HepG2 (cell line): ENCODE data around the gene ZNF888. TPM values are rescaled to one million over a fixed set of nuclear protein-coding genes. Genes with fewer than 3 reads are reported as not detected.

Experiments used
- CAMTA2 ChIP-seq: sonication (generic); formaldehyde crosslinking; IDR thresholded peaks from 2 replicates; pipeline ENCODE4 v1.4.0; 2020; ENCODE audit warnings: mild to moderate bottlenecking, missing genetic modification reagents, borderline replicate concordance
- CSRNP1 ChIP-seq: sonication (generic); formaldehyde crosslinking; IDR thresholded peaks from 2 replicates; pipeline ENCODE4 v1.8.1; 2023; ENCODE audit warnings: mild to moderate bottlenecking, missing genetic modification reagents
- DZIP1 ChIP-seq: sonication (generic); formaldehyde crosslinking; IDR thresholded peaks from 2 replicates; pipeline ENCODE4 v1.5.0; 2020; ENCODE audit warnings: mild to moderate bottlenecking, missing genetic modification reagents
- GMEB1 ChIP-seq: sonication (generic); formaldehyde crosslinking; IDR thresholded peaks from 2 replicates; pipeline ENCODE4 v1.5.1; 2020; ENCODE audit warnings: missing genetic modification reagents, mild to moderate bottlenecking, borderline replicate concordance
- HOXD1 ChIP-seq: sonication (generic); formaldehyde crosslinking; IDR thresholded peaks from 2 replicates; pipeline ENCODE4 v1.5.0; 2020; ENCODE audit warnings: missing genetic modification reagents
- SNAI1 ChIP-seq: sonication (generic); formaldehyde crosslinking; IDR thresholded peaks from 2 replicates; pipeline ENCODE4 v1.5.0; 2020; ENCODE audit warnings: mild to moderate bottlenecking, missing genetic modification reagents, borderline replicate concordance
- TEF ChIP-seq: sonication (generic); formaldehyde crosslinking; IDR thresholded peaks from 2 replicates; pipeline ENCODE4 v1.5.0; 2020; ENCODE audit warnings: missing genetic modification reagents
- TFDP1 ChIP-seq: IDR thresholded peaks from 2 replicates; pipeline ENCODE4 v1.6.1; 2016; ENCODE audit warnings: missing compliant biosample characterization, missing genetic modification reagents, borderline replicate concordance
- ZMYM4 ChIP-seq: sonication (generic); formaldehyde crosslinking; IDR thresholded peaks from 2 replicates; pipeline ENCODE4 v1.8.1; 2023; ENCODE audit warnings: mild to moderate bottlenecking, missing genetic modification reagents
- ZNF768 ChIP-seq: sonication (generic); formaldehyde crosslinking; IDR thresholded peaks from 2 replicates; pipeline ENCODE4 v1.4.0; 2020; ENCODE audit warnings: missing genetic modification reagents
- ZNF781 ChIP-seq: sonication (generic); formaldehyde crosslinking; IDR thresholded peaks from 2 replicates; pipeline ENCODE4 v1.5.1; 2020; ENCODE audit warnings: borderline replicate concordance, mild to moderate bottlenecking, missing genetic modification reagents; ENCODE audit errors: not compliant biosample characterization
- polyA plus RNA-seq, 8 experiments: library from polyadenylated mRNA; depleted of rRNA in 3 of 8; stranded (reverse) in 7 of 8; unstranded in 1 of 8; fragments of >200 nt; fragmentation: Illumina TruSeq in 4 of 8; extraction: Trizol in 4 of 8; gene quantifications; 2 replicates each; pipeline versions ENCODE4 v1.2.1 to v1.2.3, GENCODE V29; 2011 to 2016; ENCODE audit warnings: low read depth in 4 of 8, missing spikeins in 1 of 8, mixed read lengths in 1 of 8; ENCODE audit not compliant: insufficient read depth in 1 of 8
- total RNA-seq, 5 experiments: library from RNA; depleted of rRNA; stranded (reverse); fragments of >200 nt; fragmentation: Illumina TruSeq; extraction: Trizol; gene quantifications; 2 replicates each; pipeline ENCODE4 v1.2.3, GENCODE V29; 2016; ENCODE audit warnings: low read depth in 1 of 5
- TF ChIP-seq, protein P1 (sequence below): sonication (generic); formaldehyde crosslinking; IDR thresholded peaks from 2 replicates; pipeline ENCODE4 v1.4.0; 2020; ENCODE audit warnings: missing genetic modification reagents
- TF ChIP-seq, protein P2 (sequence below): sonication (generic); formaldehyde crosslinking; IDR thresholded peaks from 2 replicates; pipeline ENCODE4 v1.5.0; 2020; ENCODE audit warnings: mild to moderate bottlenecking, missing genetic modification reagents, borderline replicate concordance
- TF ChIP-seq, protein P3 (sequence below): sonication (generic); formaldehyde crosslinking; IDR thresholded peaks from 2 replicates; pipeline ENCODE4 v1.5.0; 2020; ENCODE audit warnings: missing genetic modification reagents, mild to moderate bottlenecking, borderline replicate concordance

ZNF888 gene
- total and polyA plus RNA-seq, 2 of the 13 experiments (the other 11 are each of a cell fraction or from before 2014, with no cell fraction given): 1.7 to 7.6 TPM

DNA sequence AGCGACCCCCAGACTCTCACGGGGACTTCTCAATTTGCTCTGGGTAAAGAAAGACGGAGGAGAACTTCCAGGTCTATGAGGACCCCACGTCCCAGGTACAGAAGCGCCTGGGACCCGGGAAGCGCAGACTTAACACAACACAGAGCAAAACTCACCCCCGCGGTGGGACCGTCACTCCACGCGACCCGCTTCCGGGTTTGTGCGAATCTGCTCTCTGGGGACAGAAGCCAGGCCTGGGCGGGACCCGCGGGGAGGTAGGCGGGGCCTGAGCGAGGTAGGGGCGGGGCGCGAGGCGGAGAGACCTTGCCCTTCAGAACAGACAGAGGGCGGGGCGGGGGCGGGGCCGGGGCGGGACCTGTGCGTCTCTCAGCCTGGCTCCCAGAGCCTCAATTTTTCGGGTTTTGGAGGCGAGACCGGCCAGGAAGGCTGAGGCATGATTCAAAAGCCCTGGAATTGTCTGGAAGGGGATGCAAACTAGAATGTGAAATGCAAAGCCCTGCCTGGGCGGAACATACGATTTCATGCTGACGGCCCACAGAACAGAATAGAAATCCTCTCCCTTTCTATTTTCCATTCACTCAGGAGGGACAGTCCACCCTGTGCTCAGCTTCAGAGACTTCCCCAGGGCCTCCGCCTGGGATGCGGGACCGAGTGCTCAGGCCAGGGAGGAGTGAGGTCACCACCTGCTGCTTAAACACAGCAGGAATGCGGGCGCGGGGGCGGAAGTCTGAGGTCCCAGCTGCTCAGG, 19.3 kb upstream of the ZNF888 start (continued):
- TF ChIP-seq GMEB1 (no peak), ZMYM4 (no peak), TFDP1 (0 out of 2 replicates have a peak, but pooled peaks have one; percentile 35), ZNF768 (peak; percentile 36; the same call in 1 of the 2 replicates), CAMTA2 (CRISPR knock-in tag) (no peak), HOXD1 (CRISPR knock-in tag) (no peak), SNAI1 (CRISPR knock-in tag) (no peak), TEF (CRISPR knock-in tag) (no peak), CSRNP1 (CRISPR knock-in tag) (no peak), ZNF781 (no peak), DZIP1 (CRISPR knock-in tag) (no peak)
- TF ChIP-seq, protein P1, sequence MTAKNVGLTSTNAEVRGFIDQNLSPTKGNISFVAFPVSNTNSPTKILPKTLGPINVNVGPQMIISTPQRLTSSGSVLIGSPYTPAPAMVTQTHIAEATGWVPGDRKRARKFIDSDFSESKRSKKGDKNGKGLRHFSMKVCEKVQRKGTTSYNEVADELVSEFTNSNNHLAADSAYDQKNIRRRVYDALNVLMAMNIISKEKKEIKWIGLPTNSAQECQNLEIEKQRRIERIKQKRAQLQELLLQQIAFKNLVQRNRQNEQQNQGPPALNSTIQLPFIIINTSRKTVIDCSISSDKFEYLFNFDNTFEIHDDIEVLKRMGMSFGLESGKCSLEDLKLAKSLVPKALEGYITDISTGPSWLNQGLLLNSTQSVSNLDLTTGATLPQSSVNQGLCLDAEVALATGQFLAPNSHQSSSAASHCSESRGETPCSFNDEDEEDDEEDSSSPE: peak; percentile 2; the same call in 1 of the 2 replicates
- TF ChIP-seq, protein P2, sequence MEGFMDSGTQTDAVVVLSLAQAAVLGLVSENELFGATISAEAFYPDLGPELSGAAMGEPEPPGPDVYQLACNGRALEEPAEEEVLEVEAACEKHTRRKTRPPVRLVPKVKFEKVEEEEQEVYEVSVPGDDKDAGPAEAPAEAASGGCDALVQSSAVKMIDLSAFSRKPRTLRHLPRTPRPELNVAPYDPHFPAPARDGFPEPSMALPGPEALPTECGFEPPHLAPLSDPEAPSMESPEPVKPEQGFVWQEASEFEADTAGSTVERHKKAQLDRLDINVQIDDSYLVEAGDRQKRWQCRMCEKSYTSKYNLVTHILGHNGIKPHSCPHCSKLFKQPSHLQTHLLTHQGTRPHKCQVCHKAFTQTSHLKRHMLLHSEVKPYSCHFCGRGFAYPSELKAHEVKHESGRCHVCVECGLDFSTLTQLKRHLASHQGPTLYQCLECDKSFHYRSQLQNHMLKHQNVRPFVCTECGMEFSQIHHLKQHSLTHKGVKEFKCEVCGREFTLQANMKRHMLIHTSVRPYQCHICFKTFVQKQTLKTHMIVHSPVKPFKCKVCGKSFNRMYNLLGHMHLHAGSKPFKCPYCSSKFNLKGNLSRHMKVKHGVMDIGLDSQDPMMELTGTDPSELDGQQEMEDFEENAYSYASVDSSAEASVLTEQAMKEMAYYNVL (CRISPR knock-in tag): 0 out of 2 replicates have a peak, but pooled peaks have one; percentile 27
- TF ChIP-seq, protein P3, sequence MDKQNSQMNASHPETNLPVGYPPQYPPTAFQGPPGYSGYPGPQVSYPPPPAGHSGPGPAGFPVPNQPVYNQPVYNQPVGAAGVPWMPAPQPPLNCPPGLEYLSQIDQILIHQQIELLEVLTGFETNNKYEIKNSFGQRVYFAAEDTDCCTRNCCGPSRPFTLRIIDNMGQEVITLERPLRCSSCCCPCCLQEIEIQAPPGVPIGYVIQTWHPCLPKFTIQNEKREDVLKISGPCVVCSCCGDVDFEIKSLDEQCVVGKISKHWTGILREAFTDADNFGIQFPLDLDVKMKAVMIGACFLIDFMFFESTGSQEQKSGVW (CRISPR knock-in tag): no peak
